Measurements from ENCODE around the gene SWT1.

- TF ChIP-seq CTCF (conservative IDR thresholded peaks at IDR 0.05; ENCODE audit: low read length) (no peak), EZH2phosphoT487 (IDR thresholded peaks at IDR 0.05; ENCODE audit: borderline replicate concordance) (no peak)
Measured at GRCh38 chr1:185213091-185213490, 56.1 kb downstream of the SWT1 start.

All from Loucy (cell line).